CD4-positive, alpha-beta T cell treated with Interferon gamma for 1 hour (primary cell): ENCODE results near the gene CHADL.

Experiments used
- DNase-seq: peaks from one replicate; pipeline ENCODE4 v3.0.0-alpha.2; 2020

The CHADL gene

DNA sequence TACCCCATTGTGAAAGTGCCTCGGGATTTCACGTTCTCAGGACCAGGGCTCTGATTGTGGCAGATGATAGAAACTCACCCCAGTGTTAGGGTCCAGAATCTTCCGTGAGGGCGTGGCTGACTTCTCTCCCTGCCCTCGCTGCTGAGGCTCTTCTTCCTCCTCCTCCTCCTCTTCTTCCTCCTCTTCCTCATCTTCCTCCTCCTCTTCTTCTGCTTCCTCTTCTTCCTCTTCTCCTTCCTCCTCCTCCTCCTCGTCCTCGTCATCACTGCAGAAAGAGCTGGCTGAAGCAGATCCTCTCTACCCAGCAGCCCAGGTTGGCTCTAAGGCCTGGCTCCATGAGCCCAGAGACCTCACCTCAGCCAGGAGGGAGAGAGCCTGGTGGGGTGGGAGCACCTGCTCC, 13.5 kb upstream of the CHADL start:
- no peak for DNase-seq

DNA sequence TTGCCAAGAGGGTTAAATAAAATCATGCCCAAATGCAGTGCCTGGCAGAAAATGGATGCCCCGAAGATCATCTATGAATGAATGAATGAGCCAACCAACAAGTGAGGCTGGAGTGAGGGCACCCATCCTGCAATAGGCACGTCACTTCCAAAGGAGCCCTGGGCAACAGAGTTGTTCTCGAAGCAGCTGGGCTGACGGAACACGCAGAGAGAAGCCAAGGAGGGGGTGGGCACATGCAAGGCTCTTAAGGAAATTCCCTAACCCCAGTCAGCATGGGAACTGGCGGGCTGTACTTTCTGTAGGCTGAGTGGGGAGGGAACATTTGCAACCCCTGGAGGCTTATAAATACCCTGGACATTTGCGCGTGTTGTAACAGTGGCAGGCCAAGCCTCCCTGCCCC, 11.6 kb upstream of the CHADL start:
- no peak for DNase-seq

DNA sequence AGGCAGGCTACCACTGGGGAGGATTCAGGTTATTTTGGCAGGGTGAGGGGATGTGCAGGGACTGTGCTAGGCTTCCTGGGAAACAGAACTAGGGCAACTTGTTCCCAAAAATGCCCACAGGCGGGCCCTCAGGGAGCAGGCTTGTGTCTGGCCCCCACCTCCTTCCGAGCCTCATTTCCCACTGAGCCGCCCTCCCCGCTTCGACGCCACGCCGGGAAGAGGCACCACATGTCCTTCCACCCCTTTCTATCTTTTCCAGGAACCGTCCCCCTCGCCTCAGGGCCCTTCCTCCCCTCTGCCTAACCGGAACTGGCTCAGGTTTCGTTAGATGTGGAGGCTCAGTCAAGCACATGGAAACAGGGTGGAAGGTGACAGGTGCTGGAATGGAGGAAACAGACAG, 9.4 kb upstream of the CHADL start:
- no peak for DNase-seq

DNA sequence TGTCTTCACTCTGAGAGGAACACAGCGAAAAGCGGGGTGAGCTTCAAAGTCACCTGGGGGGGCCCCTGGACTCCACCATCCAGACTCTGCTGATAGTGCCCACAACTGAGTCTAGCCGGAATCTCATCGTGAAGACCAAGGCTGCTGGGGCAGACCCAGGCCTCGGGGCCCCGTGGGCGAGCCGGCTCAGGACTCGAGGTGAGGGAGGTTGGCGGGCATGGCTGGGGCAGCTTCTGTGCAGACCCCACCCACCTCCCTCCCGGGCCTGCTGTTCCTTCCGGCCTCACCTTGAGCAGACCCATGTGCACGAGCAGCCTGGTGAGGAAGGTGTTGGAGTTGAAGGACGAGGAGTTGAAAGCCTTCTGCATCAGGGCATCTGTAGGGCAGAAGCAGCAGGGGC, 8.7 kb upstream of the CHADL start:
- no peak for DNase-seq

DNA sequence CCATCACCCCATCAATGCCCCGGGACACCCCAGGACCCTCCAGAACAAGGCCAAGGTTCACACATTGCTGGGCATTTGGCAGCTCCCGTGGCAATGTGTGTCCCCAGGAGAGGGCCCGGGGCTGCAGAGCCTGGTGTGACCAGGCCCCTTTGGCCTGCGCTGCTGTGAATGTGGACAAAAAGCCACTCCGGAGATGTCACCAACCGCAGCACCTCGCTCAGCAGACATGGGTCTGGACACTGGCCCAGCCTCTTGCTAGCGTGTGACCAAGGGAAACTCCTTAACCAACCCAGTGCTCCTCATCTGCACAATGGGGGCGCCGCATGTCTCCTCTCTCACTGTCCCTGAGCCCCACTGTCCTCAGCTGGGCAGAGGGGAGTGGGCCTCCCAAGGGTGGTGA, 8.0 kb upstream of the CHADL start:
- DNase-seq, result no peak

DNA sequence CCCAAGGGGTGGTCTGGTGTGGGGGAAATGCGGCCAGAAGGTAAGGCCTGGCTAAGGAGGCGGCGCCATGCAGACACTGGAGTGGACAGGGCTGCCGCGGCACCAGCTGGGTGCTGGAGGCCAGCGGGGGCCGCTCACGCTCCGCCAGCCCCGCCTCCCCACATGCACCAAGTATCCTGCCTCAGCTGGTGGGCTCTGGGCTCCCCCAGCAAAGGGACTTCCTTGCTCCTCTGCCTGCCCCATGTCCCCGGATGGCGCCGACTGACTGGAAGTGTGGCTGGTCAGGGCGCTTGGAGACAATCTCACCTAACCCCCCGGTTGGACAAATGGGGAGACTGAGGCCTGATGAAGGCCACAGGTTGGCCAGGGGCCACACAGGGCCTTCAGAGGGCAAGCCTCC, 7.6 kb upstream of the CHADL start:
- DNase-seq, result no peak

DNA sequence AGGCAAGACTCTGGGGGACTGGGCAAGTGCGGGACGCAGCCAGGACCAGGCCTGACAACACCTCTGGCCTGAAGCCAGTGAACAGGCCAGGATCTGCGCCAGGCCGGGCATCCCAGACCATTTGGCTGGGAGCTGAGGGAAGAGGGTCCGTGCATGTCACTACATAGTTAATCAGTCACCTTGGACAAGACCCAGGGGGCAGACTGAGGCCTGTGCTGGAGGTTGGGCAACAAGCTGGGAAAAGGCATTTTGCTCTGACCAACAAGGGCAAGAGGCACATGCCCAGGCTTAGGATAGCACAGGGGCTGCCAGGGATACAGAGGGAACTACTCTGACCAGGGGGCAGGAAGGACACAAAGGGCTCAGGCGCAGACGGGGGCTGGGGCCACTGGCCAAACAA, 7.0 kb upstream of the CHADL start:
- DNase-seq, result no peak

DNA sequence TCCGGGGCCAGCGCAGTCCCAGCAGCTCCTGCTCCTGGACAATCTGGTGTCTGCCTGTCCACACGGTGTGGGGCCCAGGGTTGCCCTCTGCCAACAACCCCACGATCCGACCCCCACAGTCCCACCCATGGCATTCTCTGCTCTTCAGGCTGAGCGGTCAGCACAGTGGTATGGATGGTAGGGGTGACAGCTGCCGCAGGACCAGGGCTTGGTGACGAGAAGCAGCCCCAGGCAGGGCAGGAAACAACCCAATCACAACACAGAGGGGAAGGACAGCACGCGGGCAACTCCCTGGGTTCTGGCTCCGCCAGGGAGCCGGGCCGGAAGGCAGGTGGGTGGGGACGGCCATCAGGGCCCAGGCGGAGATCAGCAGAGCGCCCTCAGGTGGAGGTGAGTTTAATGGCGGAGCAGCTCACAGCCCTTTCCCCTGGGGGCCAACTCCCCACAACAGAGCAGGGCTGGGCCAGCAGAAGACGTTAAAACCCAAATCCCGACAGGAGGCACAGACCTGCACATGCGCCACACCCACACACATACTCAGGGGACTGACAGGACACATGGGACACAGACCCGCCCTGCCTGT, 5.3 kb upstream of the CHADL start:
- DNase-seq, result no peak

DNA sequence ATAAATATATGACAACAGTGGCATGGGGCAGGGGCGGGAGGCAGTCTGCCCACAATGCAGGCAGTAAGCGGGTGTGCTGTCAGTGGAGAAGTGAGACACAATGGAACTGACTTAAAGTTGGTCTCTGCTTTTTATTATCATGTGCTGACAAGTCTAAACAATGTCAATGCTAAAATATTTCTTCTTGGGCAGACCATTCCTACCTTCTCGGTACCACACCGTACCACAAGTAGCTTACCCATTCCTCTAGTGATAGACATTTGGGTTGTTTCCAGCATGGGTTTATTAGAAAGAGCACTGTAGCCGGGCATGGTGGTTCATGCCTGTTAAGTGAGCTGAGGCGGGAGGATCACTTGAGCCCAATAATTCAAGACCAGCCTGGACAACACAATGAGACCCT, 2.6 kb upstream of the CHADL start:
- DNase-seq, result no peak

DNA sequence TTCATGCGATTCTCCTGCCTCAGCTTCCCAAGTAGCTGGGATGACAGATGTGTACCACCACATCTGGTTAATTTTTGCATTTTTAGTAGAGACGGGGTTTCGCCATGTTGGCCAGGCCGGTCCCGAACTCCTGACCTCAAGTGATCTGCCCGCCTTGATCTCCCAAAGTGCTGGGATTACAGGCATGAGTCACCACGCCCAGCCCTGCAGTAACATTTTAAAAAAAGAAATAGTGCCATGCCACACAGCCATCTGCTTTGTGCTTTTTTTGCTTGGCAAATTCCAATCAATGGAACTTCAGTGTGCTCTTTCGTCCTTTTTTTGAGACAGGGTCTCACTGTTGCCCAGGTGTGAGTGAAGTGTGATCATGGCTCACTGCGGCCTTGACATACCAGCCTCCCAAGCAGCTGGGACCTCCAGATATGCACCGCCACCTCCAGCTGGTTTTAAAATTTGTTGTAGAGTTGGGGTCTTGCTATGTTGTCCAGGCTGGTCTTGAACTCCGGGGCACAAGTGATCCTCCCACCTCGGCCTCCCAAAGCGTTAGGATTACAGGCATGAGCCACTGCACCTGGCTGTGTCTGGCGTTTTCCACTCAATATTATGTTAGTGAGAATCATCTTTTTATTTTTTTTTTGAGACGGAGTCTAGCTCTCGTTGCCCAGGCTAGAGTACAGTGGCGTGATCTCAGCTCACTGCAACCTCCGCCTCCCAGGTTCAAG, 1.8 kb upstream of the CHADL start:
- no peak for DNase-seq

DNA sequence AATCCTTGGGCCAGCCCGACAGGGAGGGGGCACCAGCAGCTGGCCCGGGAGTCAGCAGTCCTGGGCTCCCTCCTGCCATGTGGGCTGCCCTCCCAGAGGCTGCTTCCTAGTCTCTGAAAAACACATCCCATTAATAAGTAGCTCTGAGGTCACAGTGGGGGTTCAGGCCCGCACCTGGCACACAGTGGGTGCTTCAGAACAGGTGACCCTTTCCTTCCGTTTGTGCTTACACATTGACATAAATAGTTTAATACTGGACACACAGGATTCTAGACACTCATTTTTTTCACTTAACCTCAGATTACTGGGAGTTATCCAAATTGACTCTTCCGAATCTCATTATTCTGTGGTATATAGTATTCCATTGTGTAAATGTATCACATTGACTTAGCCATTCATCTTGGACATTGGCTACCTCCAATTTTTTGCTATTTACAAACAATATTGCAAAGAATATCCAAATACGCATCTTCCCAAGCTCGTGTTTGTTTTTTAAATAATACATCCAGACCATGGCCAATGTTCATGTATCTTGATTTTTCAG, 474 bp upstream of the CHADL start:
- no peak for DNase-seq

DNA sequence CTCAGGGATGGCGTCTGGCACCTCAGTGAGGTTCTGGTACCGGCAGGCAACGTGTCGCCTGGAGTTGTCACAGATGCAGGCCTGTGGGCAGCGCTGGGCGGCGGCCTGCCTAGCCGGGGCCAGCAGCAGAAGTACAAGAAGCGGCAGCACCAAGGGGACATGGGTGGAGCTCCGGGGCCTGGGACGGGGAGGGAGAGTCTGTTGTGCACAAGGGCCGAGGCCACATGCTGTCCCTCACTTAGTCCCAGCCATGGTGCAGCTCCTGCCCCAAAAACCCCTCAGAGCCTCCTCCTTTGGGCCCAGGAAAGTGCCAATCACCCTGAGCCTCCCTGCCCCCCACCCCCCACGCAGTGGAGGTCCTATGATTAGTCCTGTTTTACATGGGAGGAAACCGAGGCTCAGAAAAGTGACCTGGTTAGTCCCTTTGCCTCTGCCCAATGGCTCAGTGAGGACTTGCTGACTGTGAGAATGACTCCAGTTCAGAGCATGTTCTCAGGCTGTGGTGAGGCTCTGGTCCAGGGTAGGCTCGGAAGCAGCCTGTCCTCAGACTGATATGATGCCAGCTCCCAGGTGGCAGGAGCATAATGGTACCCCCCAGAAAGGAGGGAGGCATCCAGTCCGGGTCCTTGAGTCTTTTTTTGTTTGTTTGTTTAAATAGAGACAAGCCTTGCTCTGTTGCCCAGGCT, 1.1 kb downstream of the CHADL start:
- no peak for DNase-seq

DNA sequence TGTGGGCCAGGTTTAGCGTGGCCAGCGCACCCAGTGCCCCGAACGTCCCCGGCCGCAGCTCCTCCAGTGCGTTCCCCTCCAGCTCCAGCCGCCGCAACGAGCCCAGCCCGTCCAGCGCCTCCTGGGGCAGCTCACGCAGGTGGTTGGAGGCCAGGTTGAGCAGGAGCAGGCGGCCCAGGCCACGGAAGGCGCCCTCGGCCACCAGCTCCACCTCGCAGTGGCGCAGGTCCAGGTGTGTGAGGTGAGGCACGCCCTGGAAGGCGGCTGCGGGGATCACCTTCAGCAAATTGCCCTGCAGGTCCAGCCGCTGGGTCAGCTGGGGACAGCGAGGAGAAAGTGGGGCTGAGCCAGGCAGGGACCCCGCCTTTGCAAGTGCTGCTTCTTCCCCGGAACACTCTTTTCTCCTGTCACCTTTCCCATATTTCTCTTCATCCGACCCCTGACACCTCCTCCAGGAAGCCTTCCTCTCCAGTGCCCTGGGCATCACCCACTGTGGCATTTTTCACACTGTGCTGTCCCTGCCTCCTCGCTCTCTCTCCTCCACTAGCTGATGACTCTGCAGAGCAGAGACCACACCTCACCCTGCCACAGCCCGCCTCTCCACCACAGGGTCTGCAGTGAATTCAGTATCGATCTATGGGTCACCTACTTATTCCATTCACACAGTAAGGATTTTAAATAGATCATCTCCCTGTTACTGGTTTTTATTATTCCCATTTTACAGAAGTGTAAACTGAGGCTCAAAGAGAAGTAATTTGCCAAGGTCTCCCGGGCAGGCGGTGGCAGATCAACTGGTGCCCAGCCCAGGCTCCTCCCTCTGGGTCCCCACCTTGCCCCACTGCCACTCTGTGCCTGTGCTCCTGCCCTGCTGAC, 1.9 kb downstream of the CHADL start:
- no peak for DNase-seq

DNA sequence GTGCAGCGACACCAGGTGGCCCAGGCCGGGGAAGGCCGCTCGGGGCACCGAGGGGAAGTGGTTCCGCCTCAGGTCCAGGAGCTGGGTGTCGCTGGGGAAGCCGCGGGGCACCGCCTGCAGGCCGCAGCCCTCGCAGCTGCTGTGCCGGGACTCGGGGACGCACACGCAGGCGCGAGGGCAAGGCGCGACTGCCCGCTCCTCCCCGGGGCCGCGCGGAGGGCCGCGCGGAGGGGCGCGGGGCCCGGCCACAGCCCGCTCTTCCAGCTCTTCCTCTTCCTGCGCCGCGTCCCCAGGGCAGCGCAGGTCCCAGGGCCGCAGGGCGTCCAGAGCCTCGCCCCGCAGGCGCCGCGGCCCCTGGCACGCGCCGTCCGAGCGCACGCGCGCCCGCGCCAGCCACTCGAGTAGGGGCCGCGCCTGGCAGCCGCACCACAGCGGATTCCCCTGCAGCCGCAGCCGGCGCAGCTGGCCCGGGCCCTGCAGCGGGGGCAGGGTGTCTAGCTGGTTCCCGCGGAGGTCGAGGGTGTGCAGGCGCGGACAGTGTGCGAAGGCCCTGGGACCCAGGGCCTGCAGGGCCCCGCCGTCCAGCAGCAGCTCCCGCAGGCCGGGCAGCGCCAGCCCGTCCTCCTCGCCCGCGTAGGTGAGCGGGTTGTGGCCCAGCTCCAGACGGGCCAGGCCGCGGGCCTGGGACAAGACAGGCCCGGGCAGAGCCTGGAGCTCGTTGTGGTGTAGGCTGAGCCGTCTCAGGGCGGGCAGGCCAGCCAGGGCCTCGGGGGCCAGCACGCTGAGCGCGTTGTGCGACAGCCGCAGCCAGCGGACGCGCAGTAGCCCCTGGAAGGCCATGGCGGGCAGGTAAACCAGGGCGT, 2.8 kb downstream of the CHADL start:
- peak; percentile 83 for DNase-seq

DNA sequence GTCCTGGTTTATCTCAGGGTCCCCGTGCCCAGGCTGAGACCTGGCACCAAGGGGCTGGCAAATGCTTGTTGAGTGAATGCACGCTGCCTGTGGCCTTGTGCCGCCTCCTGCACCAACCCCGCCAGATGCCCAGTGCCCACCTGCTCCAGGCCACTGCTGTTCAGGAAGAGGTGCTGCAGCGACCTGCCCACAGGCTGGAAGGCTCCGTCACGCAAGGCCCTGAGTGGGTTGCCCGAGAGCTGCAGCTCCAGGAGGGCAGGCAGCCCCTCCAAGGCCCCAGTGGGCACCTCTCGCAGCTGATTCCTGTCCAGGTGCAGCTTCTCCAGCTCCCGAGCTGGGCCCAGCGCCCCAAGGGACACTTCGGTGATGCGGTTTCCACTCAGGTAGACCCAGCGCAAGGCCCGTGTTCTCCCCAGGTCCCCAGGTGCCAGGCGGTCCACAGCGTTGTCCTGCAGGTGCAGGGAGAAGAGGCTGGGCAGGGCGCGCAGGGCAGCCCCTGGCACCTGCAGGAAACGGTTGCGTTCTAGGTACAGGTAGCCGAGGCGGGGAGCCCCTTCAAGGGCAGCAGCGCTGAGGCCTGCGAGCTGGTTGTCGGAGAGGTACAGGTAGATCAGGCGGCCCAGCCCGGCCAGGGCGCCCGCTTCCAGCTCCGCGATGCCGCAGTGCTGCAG, 3.6 kb downstream of the CHADL start:
- DNase-seq, result no peak

DNA sequence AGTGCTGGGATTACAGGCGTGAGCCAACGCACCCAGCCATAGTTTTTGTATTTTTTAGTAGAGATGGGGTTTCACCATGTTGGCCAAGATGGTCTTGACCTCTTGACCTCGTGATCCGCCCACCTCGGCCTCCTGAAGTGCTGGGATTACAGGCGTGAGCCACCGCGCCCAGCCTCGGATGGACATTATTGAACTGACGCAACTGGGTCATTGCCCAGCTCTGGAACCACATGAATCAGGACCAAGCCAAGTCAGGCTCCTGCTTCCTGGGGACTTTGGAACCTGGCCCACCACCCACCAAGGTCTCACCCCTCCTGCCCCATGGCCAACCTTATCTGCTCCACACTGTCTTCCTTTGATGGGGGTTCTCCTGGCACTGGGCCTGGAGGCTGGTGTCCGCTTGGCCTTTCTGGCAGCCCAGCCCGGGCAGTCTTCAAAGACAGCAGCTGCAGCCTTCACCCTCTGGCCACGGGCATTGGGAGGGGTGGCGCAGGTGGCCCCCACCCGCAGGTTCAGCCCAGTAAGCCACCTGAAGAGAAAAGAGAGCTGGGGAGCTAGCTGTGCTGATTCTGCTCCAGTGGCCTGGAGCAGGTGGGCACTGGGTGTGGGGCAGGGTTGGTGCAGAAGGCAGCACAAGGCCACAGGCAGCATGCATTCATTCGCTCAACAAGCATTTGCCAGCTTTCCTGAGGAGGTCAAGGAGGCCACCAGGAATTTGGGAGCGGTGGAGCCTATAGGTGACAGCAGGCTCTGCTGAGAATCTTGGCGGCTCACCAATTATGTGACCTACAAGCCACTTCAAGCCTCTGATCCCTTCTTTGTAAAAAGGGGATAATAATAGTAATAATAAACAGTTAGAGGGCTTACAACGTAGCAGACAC, 5.7 kb downstream of the CHADL start:
- DNase-seq, result no peak

DNA sequence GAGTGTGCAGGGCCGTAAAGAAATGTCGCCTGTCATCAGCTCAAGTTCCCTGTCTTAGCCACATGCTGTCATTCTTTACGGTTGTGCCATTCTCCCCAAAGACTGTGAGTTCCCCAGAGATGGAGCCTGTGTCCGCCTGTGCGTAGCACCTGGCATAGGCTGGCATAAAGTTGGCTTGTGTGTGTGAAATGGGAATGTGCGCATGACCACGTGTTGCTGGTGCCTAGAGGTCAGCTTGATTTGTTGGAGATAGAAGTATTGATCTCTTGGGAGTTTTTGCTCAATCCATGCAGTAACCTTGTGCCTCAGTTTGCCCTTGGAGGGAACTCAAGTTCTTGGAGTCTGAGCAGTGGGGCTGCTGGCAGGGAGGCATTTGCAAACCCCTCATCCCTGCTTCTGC, 9.4 kb downstream of the CHADL start:
- no peak for DNase-seq

DNA sequence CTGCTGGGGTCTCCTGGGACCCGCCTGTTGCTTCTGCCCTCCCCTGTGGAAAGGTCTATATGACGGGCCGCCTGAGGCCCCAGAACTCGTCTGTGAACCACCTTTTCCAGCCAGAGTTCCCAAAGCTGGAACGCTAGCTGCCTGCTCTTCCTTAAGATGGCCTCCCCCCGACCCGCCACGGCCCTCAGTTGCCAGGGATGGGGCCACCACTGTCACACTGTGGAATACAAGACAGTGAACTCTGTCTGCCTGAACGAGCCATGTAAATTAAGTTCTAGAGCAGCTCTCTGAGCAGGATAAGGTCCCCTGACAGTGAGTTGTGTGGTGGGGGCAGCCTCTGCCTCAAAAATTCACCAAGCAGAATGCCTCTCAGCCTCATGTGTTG, 10.3 kb downstream of the CHADL start:
- no peak for DNase-seq

DNA sequence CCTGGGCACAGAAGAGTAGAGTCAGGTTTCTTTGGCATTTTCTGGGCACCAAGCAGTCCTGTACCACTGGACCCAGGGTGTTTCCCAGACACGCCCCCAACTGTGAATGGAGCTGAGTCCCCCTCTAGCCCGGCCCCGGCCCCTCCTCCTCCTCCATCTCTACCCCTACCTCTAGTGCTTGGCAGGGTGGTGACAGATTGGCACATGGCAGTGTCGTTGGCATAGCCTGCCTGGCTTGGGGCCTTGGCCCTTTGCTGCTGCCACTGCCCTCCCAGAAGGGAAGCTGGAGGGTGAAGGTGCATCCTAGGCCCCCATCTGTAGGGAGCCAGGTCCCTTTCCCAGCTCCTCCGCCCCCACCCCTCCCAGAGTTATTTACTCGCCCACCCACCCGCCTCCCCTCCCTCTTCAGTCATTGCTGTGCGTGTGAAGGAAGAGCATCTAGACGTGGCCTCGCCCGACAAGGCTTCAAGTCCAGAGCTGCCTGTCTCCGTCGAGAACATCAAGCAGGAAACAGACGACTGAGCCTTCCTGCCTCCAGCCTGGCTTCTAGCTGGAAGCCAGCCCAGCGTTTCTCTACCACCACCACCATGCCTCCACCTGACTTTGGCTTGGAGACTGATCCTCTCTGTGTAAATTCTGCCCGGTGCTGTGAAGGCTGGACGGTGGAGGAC, 10.9 kb downstream of the CHADL start:
- no peak for DNase-seq

DNA sequence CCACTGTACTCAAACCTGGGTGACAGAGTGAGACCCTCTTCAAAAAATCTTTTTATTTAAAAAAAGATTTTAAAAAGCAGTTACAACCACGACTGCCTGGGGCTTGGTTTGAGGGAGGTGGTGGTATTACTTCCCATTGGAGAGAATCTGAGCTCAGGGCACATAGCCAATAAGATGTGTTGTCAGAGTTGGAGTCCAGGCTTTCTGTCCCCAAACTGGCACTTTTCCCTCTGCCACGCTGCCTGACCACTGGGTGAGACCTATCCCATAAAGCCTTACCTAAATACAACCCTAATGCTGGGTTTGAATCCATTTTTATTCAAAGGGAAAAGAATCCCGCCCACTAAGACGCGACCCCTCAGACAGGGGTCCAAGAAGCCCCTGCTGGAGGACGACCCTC, 11.5 kb downstream of the CHADL start:
- no peak for DNase-seq
